BLaER1 (cell line): ENCODE measurements around the gene SMCO4.
"Not testable (repeated sequence)": the region's sequence is repeated elsewhere in the genome, so short reads cannot be mapped to it uniquely, and the experiment has no call there.

Experiments used
- H3K27ac ChIP-seq: shearing (Covaris generic); formaldehyde crosslinking; 2 replicates; pipeline ENCODE4 v1.8.1; 2022
- H3K27me3 ChIP-seq: shearing (Covaris generic); formaldehyde crosslinking; 2 replicates; pipeline ENCODE4 v1.8.1; 2022
- H3K36me3 ChIP-seq: shearing (Covaris generic); formaldehyde crosslinking; 2 replicates; pipeline ENCODE4 v1.8.1; 2022
- H3K4me1 ChIP-seq: shearing (Covaris generic); formaldehyde crosslinking; 2 replicates; pipeline ENCODE4 v1.8.1; 2022
- H3K4me2 ChIP-seq: shearing (Covaris generic); formaldehyde crosslinking; 2 replicates; pipeline ENCODE4 v1.8.1; 2022
- H3K4me3 ChIP-seq: shearing (Covaris generic); formaldehyde crosslinking; 2 replicates; pipeline ENCODE4 v1.8.1; 2022
- H3K9ac ChIP-seq: shearing (Covaris generic); formaldehyde crosslinking; 2 replicates; pipeline ENCODE4 v1.8.1; 2022
- H3K9me3 ChIP-seq: shearing (Covaris generic); formaldehyde crosslinking; 2 replicates; pipeline ENCODE4 v1.8.1; 2022
- H4K20me1 ChIP-seq: shearing (Covaris generic); formaldehyde crosslinking; 2 replicates; pipeline ENCODE4 v1.8.1; 2022
- Cebpa-rat ChIP-seq: shearing (Covaris generic); IDR thresholded peaks from 2 replicates; pipeline ENCODE4 v1.8.1; 2022

SMCO4 gene

GRCh38 chr11:93543292-93543977 lies at the start of gene SMCO4:
Gene SMCO4, minus strand, starts transcription at chr11:93543391. Its CDS starts 64,202 bp downstream, at chr11:93479189.
- Histone ChIP-seq H3K27me3 (no peaks in the 10 kb centered on the region), H3K9ac (peak within 1 kb of the TSS; percentile 81), H3K4me3 (peak within 1 kb of the TSS; percentile 92), H3K27ac (peak within 1 kb of the TSS; percentile 76), H3K9me3 (no peaks in the 10 kb centered on the region), H3K36me3 (no peaks in the 10 kb centered on the region), H4K20me1 (peaks cover 17% of the 10 kb centered on the region; the same call in 1 of the 2 replicates), H3K4me1 (peaks cover 22% of the 10 kb centered on the region), H3K4me2 (peak within 1 kb of the TSS; percentile 81)
- no peak for TF ChIP-seq Cebpa-rat

- Histone ChIP-seq H3K9me3 (no peaks in the 10 kb centered on the region), H3K4me1 (no peaks in the 10 kb centered on the region), H4K20me1 (no peaks in the 10 kb centered on the region), H3K4me2 (no peak overlapping the region), H3K4me3 (no peak overlapping the region), H3K27ac (no peak overlapping the region), H3K27me3 (no peaks in the 10 kb centered on the region), H3K36me3 (no peaks in the 10 kb centered on the region), H3K9ac (no peak overlapping the region)
- TF ChIP-seq Cebpa-rat, result no peak
These were observed 48.2 kb upstream of the SMCO4 start for GRCh38 chr11:93591247-93591898.

- Histone ChIP-seq H3K4me1 (no peaks in the 10 kb centered on the region), H3K9ac (no peak overlapping the region), H3K9me3 (no peaks in the 10 kb centered on the region), H3K36me3 (no peaks in the 10 kb centered on the region), H3K27ac (no peak overlapping the region), H4K20me1 (no peaks in the 10 kb centered on the region), H3K4me2 (no peak overlapping the region), H3K4me3 (no peak overlapping the region), H3K27me3 (no peaks in the 10 kb centered on the region)
- no peak for TF ChIP-seq Cebpa-rat
These were observed 46.2 kb upstream of the SMCO4 start for GRCh38 chr11:93589347-93589746.

- Histone ChIP-seq H3K27me3 (no peaks in the 10 kb centered on the region), H3K9me3 (no peaks in the 10 kb centered on the region), H3K4me3 (no peak overlapping the region), H3K4me1 (no peaks in the 10 kb centered on the region), H3K36me3 (no peaks in the 10 kb centered on the region), H3K27ac (no peak overlapping the region), H3K4me2 (no peak overlapping the region), H4K20me1 (no peaks in the 10 kb centered on the region), H3K9ac (no peak overlapping the region)
- no peak for TF ChIP-seq Cebpa-rat
These were observed 44.8 kb upstream of the SMCO4 start for GRCh38 chr11:93587858-93588581.

GRCh38 chr11:93587425-93587824 lies 44.2 kb upstream of the SMCO4 start:
- H3K9ac ChIP-seq, H3K4me1 ChIP-seq, H3K27ac ChIP-seq: not testable (repeated sequence)

GRCh38 chr11:93585758-93586157 lies 42.6 kb upstream of the SMCO4 start:
- H3K27me3 ChIP-seq, result no peaks in the 10 kb centered on the region
- H3K9me3 ChIP-seq, result no peaks in the 10 kb centered on the region
- H3K4me3 ChIP-seq, result no peak overlapping the region
- no peak overlapping the region for H3K4me2 ChIP-seq
- H3K9ac ChIP-seq, result no peak overlapping the region
- no peaks in the 10 kb centered on the region for H4K20me1 ChIP-seq
- no peak overlapping the region for H3K27ac ChIP-seq
- no peak for TF ChIP-seq Cebpa-rat
- H3K4me1 ChIP-seq, result no peaks in the 10 kb centered on the region
- no peaks in the 10 kb centered on the region for H3K36me3 ChIP-seq

More at GRCh38 chr11:93587425-93587824, 44.2 kb upstream of the SMCO4 start:
- H4K20me1 ChIP-seq, H3K27me3 ChIP-seq, H3K36me3 ChIP-seq, H3K4me3 ChIP-seq, H3K9me3 ChIP-seq, H3K4me2 ChIP-seq: not testable (repeated sequence)

GRCh38 chr11:93583490-93583889 lies 40.3 kb upstream of the SMCO4 start:
- Histone ChIP-seq H3K27me3 (no peaks in the 10 kb centered on the region), H3K9ac (no peak overlapping the region), H3K36me3 (no peaks in the 10 kb centered on the region), H4K20me1 (no peaks in the 10 kb centered on the region), H3K9me3 (peaks cover 6% of the 10 kb centered on the region), H3K4me2 (no peak overlapping the region), H3K27ac (no peak overlapping the region), H3K4me1 (no peaks in the 10 kb centered on the region), H3K4me3 (no peak overlapping the region)
- no peak for TF ChIP-seq Cebpa-rat

- Histone ChIP-seq H3K9ac (no peak overlapping the region), H3K27ac (no peak overlapping the region), H3K27me3 (no peaks in the 10 kb centered on the region), H3K4me1 (no peaks in the 10 kb centered on the region), H3K4me3 (no peak overlapping the region), H3K9me3 (peaks cover 6% of the 10 kb centered on the region), H3K36me3 (no peaks in the 10 kb centered on the region), H4K20me1 (no peaks in the 10 kb centered on the region), H3K4me2 (no peak overlapping the region)
- TF ChIP-seq Cebpa-rat, result no peak
These were observed 36.1 kb upstream of the SMCO4 start for GRCh38 chr11:93579187-93579751.

GRCh38 chr11:93577286-93577685 lies 34.1 kb upstream of the SMCO4 start:
- H3K4me1 ChIP-seq, result no peaks in the 10 kb centered on the region
- no peak overlapping the region for H3K4me3 ChIP-seq
- no peak overlapping the region for H3K4me2 ChIP-seq
- no peaks in the 10 kb centered on the region for H3K36me3 ChIP-seq
- H4K20me1 ChIP-seq, result no peaks in the 10 kb centered on the region
- no peaks in the 10 kb centered on the region for H3K27me3 ChIP-seq
- H3K9me3 ChIP-seq, result peaks cover 6% of the 10 kb centered on the region
- H3K27ac ChIP-seq, result no peak overlapping the region
- H3K9ac ChIP-seq, result no peak overlapping the region
- TF ChIP-seq Cebpa-rat, result no peak

GRCh38 chr11:93576870-93577269 lies 33.7 kb upstream of the SMCO4 start:
- H3K4me1 ChIP-seq, H3K9me3 ChIP-seq, H3K4me3 ChIP-seq, H4K20me1 ChIP-seq, H3K36me3 ChIP-seq, H3K27ac ChIP-seq, H3K27me3 ChIP-seq, H3K4me2 ChIP-seq, H3K9ac ChIP-seq: not testable (repeated sequence)
